OCI-LY3 (cell line): ENCODE results near the gene MED15.
"Not testable (repeated sequence)": the region's sequence is repeated elsewhere in the genome, so short reads cannot be mapped to it uniquely, and the experiment has no call there.

Experiments used
- H2AFZ ChIP-seq: fragments of 200-600, 300-600 bp; shearing (Covaris generic); 2 replicates; pipeline ENCODE4 v1.6.0; 2014; ENCODE audit warnings: antibody characterized with exemption, low read depth, low read length
- H3K27ac ChIP-seq: fragments of 200-600, 300-600 bp; sonication (generic); 2 replicates; pipeline ENCODE4 v1.5.1; 2014; ENCODE audit warnings: mild to moderate bottlenecking, low read length, moderate library complexity, mixed read lengths
- H3K27me3 ChIP-seq: fragments of 200-600, 300-600 bp; sonication (generic); 2 replicates; pipeline ENCODE4 v1.6.1; 2014; ENCODE audit warnings: low read depth, low read length, mixed read lengths
- H3K36me3 ChIP-seq: fragments of 200-600, 300-600 bp; sonication (generic); replicated peaks from 2 replicates; pipeline ENCODE3; 2014; ENCODE audit warnings: low read depth, low read length, mixed read lengths
- H3K4me1 ChIP-seq: fragments of 300-600, 200-600 bp; sonication (generic); 2 replicates; pipeline ENCODE4 v1.6.1; 2014; ENCODE audit warnings: low read length, mixed read lengths
- H3K4me2 ChIP-seq: fragments of 200-600, 300-600 bp; sonication (generic); 2 replicates; pipeline ENCODE4 v1.6.1; 2014; ENCODE audit warnings: low read length, mixed read lengths
- H3K4me3 ChIP-seq: fragments of 300-600, 200-600 bp; sonication (generic); 2 replicates; pipeline ENCODE4 v1.5.1; 2014; ENCODE audit warnings: antibody characterized with exemption, mild to moderate bottlenecking, low read length, moderate library complexity
- H3K79me2 ChIP-seq: fragments of 300-600, 200-600 bp; shearing (Covaris generic); 2 replicates; pipeline ENCODE4 v1.6.1; 2014; ENCODE audit warnings: mild to moderate bottlenecking, low read length, mixed read lengths
- H3K9ac ChIP-seq: fragments of 300-600, 200-600 bp; shearing (Covaris generic); 2 replicates; pipeline ENCODE4 v1.6.0; 2014; ENCODE audit warnings: mild to moderate bottlenecking, low read length, moderate library complexity
- H3K9me3 ChIP-seq: fragments of 200-600, 300-600 bp; shearing (Covaris generic); 2 replicates; pipeline ENCODE4 v1.6.1; 2014; ENCODE audit warnings: low read length, mixed read lengths; ENCODE audit not compliant: insufficient read depth
- H4K20me1 ChIP-seq: fragments of 200-600, 300-600 bp; sonication (generic); 2 replicates; pipeline ENCODE4 v1.6.1; 2016; ENCODE audit warnings: low read length, mixed read lengths; ENCODE audit not compliant: insufficient read depth
- CTCF ChIP-seq: fragments of 200-600, 300-600 bp; sonication (generic); IDR thresholded peaks from 2 replicates; pipeline ENCODE4 v1.5.1; 2014; ENCODE audit warnings: antibody characterized with exemption, low read length, low read depth
- EZH2phosphoT487 ChIP-seq: fragments of 200-600 bp; shearing (Covaris generic); IDR thresholded peaks from 2 replicates; pipeline ENCODE4 v1.6.1; 2018; ENCODE audit warnings: antibody characterized with exemption, mixed run types, low read depth

MED15 gene

GRCh38 chr22:20471126-20471833 is 36.1 kb upstream of the MED15 start:
- H3K27me3 ChIP-seq = no peaks in the 10 kb centered on the region

GRCh38 chr22:20472629-20473442 is 34.6 kb upstream of the MED15 start:
- Histone ChIP-seq H3K9me3 (no peaks in the 10 kb centered on the region), H3K36me3 (peaks cover 12% of the 10 kb centered on the region), H3K79me2 (no peaks in the 10 kb centered on the region), H2AFZ (no peak overlapping the region), H3K9ac (no peak overlapping the region), H4K20me1 (peaks cover 8% of the 10 kb centered on the region), H3K4me2 (no peak overlapping the region; the same call in 1 of the 2 replicates), H3K4me3 (no peak overlapping the region), H3K4me1 (peaks cover 8% of the 10 kb centered on the region), H3K27me3 (no peaks in the 10 kb centered on the region), H3K27ac (no peak overlapping the region)
- TF ChIP-seq EZH2phosphoT487 (no peak), CTCF (no peak)

More at GRCh38 chr22:20471126-20471833, 36.1 kb upstream of the MED15 start:
- Histone ChIP-seq H3K4me3 (no peak overlapping the region), H3K9me3 (no peaks in the 10 kb centered on the region), H3K4me2 (no peak overlapping the region), H3K27ac (no peak overlapping the region), H3K9ac (no peak overlapping the region), H2AFZ (no peak overlapping the region), H3K79me2 (no peaks in the 10 kb centered on the region), H3K4me1 (peaks cover 8% of the 10 kb centered on the region), H4K20me1 (peaks cover 8% of the 10 kb centered on the region), H3K36me3 (peaks cover 12% of the 10 kb centered on the region)
- TF ChIP-seq EZH2phosphoT487 (no peak), CTCF (no peak)

DNA sequence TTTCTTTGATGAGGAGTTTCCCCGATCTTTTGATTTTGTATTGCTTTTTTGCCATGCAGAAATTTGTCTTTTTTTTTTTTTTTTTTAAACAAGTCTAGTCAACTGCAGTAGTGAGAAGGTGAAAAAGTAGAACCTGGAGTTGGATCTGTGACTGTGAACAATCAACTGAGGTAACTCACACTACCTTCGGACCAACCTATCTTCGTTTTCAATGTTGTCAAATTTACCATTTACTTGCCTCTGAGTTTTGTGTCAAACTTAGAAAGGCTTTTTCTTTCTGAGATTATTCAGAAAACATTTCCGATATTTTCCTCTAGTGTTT is 32.3 kb upstream of the MED15 start:
- Histone ChIP-seq H3K79me2 (no peaks in the 10 kb centered on the region), H4K20me1 (peaks cover 8% of the 10 kb centered on the region), H3K4me2 (no peak overlapping the region), H3K4me3 (no peak overlapping the region), H3K27ac (no peak overlapping the region), H3K9me3 (no peaks in the 10 kb centered on the region), H3K27me3 (no peaks in the 10 kb centered on the region), H3K4me1 (peaks cover 8% of the 10 kb centered on the region), H2AFZ (no peak overlapping the region), H3K36me3 (peaks cover 10% of the 10 kb centered on the region), H3K9ac (no peak overlapping the region)
- TF ChIP-seq CTCF = no peak

DNA sequence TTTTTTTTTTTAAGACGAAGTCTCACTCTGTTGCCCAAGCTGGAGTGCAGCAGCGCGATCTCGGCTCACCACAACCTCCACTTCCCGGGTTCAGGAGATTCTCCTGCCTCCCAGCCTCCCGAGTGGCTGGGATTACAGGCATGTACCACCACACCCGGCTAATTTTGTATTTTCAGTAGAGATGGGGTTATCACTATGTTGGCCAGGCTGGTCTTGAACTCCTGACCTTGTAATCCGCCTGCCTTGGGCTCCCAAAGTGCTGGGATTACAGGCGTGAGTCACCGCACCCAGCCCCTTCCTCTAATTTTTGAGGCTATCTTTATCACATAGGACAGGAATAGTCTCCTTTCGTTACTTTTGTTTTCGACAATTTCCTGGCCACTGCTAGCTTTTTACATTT is 31.8 kb upstream of the MED15 start:
- H3K4me1 ChIP-seq, H3K4me3 ChIP-seq, H4K20me1 ChIP-seq, H2AFZ ChIP-seq, H3K27me3 ChIP-seq, H3K9ac ChIP-seq, H3K79me2 ChIP-seq, H3K9me3 ChIP-seq, H3K27ac ChIP-seq, H3K4me2 ChIP-seq: not testable (repeated sequence)
- H3K36me3 ChIP-seq = peaks cover 15% of the 10 kb centered on the region

DNA sequence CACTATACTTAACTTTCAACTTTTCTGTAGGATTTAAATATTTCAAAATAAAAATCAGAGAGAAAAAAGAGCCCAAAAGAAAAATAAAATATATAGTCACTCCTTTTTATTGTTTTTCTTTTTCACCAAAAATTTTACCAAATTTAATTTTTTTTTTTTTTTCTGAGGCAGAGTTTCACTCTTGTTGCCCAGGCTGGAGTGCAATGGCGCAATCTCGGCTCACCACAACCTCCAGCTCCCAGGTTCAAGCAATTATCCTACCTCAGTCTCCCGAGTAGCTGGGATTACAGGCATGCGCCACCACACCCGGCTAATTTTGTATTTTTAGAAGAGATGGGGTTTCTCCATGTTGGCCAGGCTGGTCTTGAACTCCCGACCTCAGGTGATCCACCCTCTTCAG is 29.4 kb upstream of the MED15 start:
- H3K27ac ChIP-seq, H3K9ac ChIP-seq, H4K20me1 ChIP-seq, H3K4me3 ChIP-seq, H3K79me2 ChIP-seq, H3K4me1 ChIP-seq, H3K4me2 ChIP-seq, H3K27me3 ChIP-seq, H3K9me3 ChIP-seq, H2AFZ ChIP-seq: not testable (repeated sequence)
- peaks cover 14% of the 10 kb centered on the region for H3K36me3 ChIP-seq
